A673 (cell line): ENCODE measurements around the gene IGF2.

Source experiments
- EZH2 ChIP-seq: fragments of 200-600 bp; sonication (generic); IDR thresholded peaks from 2 replicates; pipeline ENCODE4 v1.6.1; 2017; ENCODE audit warnings: borderline replicate concordance, low read depth, mild to moderate bottlenecking, mixed read lengths, antibody characterized with exemption, low read length; ENCODE audit not compliant: poor library complexity, severe bottlenecking
- TF ChIP-seq, protein P1 (sequence below): fragments of 300-800, 200-600 bp; sonication (generic); conservative IDR thresholded peaks from 2 replicates; pipeline ENCODE4 v1.5.1; 2017; ENCODE audit warnings: low read depth, mild to moderate bottlenecking, antibody characterized with exemption, low read length, moderate library complexity, mixed read lengths

DNA sequence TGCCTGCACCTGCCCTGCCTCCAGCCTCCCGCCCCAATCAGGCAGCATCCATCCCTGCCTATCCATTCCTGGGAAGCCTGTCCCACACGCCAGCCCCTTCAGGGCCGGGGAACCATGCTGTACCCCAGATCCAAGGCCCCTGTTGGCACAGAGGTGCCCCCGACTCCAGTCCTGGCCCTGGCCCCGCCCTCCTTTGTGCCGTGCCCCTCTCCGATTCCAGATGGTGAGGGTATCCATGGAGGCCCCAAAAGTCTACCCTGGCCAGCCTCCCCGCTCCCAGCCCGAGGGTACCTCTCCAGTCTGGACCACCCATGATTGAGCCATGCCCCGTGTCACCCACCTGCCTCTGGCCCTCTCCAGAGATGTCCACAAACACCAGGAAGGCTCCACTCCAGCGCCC, 35.2 kb upstream of the IGF2 start:
- TF ChIP-seq, protein P1, sequence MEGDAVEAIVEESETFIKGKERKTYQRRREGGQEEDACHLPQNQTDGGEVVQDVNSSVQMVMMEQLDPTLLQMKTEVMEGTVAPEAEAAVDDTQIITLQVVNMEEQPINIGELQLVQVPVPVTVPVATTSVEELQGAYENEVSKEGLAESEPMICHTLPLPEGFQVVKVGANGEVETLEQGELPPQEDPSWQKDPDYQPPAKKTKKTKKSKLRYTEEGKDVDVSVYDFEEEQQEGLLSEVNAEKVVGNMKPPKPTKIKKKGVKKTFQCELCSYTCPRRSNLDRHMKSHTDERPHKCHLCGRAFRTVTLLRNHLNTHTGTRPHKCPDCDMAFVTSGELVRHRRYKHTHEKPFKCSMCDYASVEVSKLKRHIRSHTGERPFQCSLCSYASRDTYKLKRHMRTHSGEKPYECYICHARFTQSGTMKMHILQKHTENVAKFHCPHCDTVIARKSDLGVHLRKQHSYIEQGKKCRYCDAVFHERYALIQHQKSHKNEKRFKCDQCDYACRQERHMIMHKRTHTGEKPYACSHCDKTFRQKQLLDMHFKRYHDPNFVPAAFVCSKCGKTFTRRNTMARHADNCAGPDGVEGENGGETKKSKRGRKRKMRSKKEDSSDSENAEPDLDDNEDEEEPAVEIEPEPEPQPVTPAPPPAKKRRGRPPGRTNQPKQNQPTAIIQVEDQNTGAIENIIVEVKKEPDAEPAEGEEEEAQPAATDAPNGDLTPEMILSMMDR = no peak
- TF ChIP-seq EZH2 = no peak
